Measurements from ENCODE around the gene TRAF2. TPM values are rescaled to one million over a fixed set of nuclear protein-coding genes. Genes with fewer than 3 reads are reported as not detected.

Gene TRAF2
- total and polyA plus RNA-seq, 9 of the 15 experiments (the other 6 are each of a cell fraction or from before 2014, with no cell fraction given): 0.24 to 45.2 (median 18.0) TPM

DNA sequence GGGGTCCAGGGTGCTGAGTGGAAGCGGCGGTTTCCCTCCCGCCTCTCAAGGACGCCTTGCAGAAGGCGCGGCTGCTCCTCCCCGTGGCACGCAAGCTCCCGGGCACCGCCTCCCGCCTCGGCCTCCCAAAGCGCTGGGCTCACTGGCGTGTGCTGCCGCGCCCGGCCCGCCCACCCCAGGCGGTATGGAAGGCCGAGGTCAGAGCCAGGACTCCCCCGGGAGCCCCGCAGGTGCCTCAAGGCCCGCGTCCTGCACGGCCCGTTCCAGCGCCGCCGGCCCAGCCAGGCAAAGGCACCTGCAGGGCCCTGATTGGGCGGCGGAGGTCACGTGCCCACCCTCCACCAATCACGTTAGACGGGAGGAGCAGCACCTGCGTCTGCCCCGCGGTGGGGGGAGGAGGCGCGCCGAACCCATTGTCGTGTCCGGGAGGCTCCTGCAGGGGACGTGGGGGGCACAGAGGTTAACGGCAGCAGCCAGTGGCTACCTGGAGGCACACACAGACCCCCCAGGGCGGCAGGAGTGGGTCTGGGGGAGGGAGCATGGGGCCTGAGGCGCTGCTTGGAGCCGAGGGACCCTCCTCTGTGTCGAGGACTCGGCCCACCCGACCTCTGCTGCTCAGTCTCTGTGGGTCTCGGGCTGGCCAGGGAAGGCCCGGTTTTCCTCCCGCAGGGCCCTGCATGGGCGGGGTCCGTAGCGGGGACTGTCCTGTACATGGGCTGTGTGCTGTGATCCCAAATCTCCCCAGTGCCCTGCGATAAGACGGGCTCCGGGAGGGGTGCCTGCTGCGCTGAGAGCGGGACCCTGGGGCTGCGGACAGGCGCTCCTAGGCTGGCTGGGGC is 63.7 kb downstream of the TRAF2 start (continued):
- TF ChIP-seq, protein P1, sequence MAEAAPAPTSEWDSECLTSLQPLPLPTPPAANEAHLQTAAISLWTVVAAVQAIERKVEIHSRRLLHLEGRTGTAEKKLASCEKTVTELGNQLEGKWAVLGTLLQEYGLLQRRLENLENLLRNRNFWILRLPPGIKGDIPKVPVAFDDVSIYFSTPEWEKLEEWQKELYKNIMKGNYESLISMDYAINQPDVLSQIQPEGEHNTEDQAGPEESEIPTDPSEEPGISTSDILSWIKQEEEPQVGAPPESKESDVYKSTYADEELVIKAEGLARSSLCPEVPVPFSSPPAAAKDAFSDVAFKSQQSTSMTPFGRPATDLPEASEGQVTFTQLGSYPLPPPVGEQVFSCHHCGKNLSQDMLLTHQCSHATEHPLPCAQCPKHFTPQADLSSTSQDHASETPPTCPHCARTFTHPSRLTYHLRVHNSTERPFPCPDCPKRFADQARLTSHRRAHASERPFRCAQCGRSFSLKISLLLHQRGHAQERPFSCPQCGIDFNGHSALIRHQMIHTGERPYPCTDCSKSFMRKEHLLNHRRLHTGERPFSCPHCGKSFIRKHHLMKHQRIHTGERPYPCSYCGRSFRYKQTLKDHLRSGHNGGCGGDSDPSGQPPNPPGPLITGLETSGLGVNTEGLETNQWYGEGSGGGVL (CRISPR knock-in tag; IDR thresholded peaks at IDR 0.05): no peak
- TF ChIP-seq GTF2E2 (tag; IDR thresholded peaks at IDR 0.05) (0 out of 2 replicates have a peak, but pooled peaks have one; percentile 24), CAMTA2 (CRISPR knock-in tag; conservative IDR thresholded peaks at IDR 0.05) (no peak), NCOA1 (IDR thresholded peaks at IDR 0.05; ENCODE audit: low read depth) (peak; percentile 19; the same call in 1 of the 2 replicates), HDGF (IDR thresholded peaks at IDR 0.05) (no peak), SIN3A (IDR thresholded peaks at IDR 0.05; ENCODE audit: borderline replicate concordance in 2 of 2, control insufficient read depth in 1 of 2, low read depth in 2 of 2, low read length in 2 of 2) (0 out of 4 replicates have a peak, but pooled peaks of 1 of the 2 experiments have one; percentile 8), ZNF311 (CRISPR knock-in tag; IDR thresholded peaks at IDR 0.05) (no peak), PHF21A (IDR thresholded peaks at IDR 0.05; ENCODE audit: borderline replicate concordance, low read depth) (peak; percentile 92), FIP1L1 (IDR thresholded peaks at IDR 0.05; ENCODE audit: low read depth, low read length, poor library complexity, severe bottlenecking) (peak; percentile 11), BRF1 (IDR thresholded peaks at IDR 0.05; ENCODE audit: borderline replicate concordance, extremely low read depth, insufficient read length) (no peak), POLR3G (IDR thresholded peaks at IDR 0.05; ENCODE audit: extremely low read depth, insufficient read length, insufficient replicate concordance) (no peak), RB1 (IDR thresholded peaks at IDR 0.05; ENCODE audit: low read depth) (peak; percentile 43; the same call in 1 of the 2 replicates), ZNF384 (IDR thresholded peaks at IDR 0.05; ENCODE audit: low read depth, low read length) (no peak), ATF1 (CRISPR knock-in tag; IDR thresholded peaks at IDR 0.05) (no peak), ATF1 (tag; IDR thresholded peaks at IDR 0.05) (peak; percentile 74), ZNF146 (CRISPR knock-in tag; IDR thresholded peaks at IDR 0.05; ENCODE audit: unreplicated experiment) (no peak), STAG1 (CRISPR knock-in tag; IDR thresholded peaks at IDR 0.05; ENCODE audit: borderline replicate concordance) (no peak), CREB3L1 (IDR thresholded peaks at IDR 0.05; ENCODE audit: borderline replicate concordance, low read depth) (no peak), RBBP5 (IDR thresholded peaks at IDR 0.05; ENCODE audit: borderline replicate concordance, insufficient read depth, low read length, poor library complexity, severe bottlenecking) (no peak), NFIC (IDR thresholded peaks at IDR 0.05) (0 out of 2 replicates have a peak, but pooled peaks have one; percentile 15), NFRKB (IDR thresholded peaks at IDR 0.05; ENCODE audit: low read depth) (no peak), ARID1B (IDR thresholded peaks at IDR 0.05) (peak; percentile 34; the same call in 1 of the 2 replicates)
- TF ChIP-seq, protein P2, sequence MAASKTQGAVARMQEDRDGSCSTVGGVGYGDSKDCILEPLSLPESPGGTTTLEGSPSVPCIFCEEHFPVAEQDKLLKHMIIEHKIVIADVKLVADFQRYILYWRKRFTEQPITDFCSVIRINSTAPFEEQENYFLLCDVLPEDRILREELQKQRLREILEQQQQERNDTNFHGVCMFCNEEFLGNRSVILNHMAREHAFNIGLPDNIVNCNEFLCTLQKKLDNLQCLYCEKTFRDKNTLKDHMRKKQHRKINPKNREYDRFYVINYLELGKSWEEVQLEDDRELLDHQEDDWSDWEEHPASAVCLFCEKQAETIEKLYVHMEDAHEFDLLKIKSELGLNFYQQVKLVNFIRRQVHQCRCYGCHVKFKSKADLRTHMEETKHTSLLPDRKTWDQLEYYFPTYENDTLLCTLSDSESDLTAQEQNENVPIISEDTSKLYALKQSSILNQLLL (CRISPR knock-in tag; IDR thresholded peaks at IDR 0.05; ENCODE audit: borderline replicate concordance): no peak
- TF ChIP-seq, protein P3, sequence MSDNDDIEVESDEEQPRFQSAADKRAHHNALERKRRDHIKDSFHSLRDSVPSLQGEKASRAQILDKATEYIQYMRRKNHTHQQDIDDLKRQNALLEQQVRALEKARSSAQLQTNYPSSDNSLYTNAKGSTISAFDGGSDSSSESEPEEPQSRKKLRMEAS (CRISPR knock-in tag; IDR thresholded peaks at IDR 0.05): peak; percentile 91
